Thymus (tissue), 11 donors: ENCODE measurements around the gene PCDH12. TPM values are rescaled to one million over a fixed set of nuclear protein-coding genes. Genes with fewer than 3 reads are reported as not detected.

Experiments used
- DNase-seq, 9 donors: peaks; one replicate each; pipeline ENCODE4 v3.0.0-alpha.2; 2013; ENCODE audit warnings: low spot score in 9 of 9, low read depth in 6 of 9, missing footprints in 1 of 9
- H3K27ac ChIP-seq, 2 donors: one replicate each; pipeline ENCODE4 v1.5.1; 2013; ENCODE audit warnings: control low read depth in 1 of 2, low read depth in 1 of 2, low read length in 1 of 2, mild to moderate bottlenecking in 1 of 2, moderate library complexity in 1 of 2
- H3K27me3 ChIP-seq, 2 donors: one replicate each; pipeline ENCODE4 v1.5.1; 2013; ENCODE audit warnings: low read length in 1 of 2; ENCODE audit not compliant: control insufficient read depth in 2 of 2, insufficient read depth in 1 of 2
- H3K36me3 ChIP-seq, 2 donors: one replicate each; pipeline ENCODE4 v1.5.1; 2013; ENCODE audit warnings: low read length in 1 of 2, mild to moderate bottlenecking in 1 of 2, moderate library complexity in 1 of 2; ENCODE audit not compliant: control insufficient read depth in 2 of 2, insufficient read depth in 2 of 2
- H3K4me1 ChIP-seq, 2 donors: one replicate each; pipeline ENCODE4 v1.5.1; 2013; ENCODE audit warnings: low read length in 2 of 2; ENCODE audit not compliant: control insufficient read depth in 2 of 2, insufficient read depth in 2 of 2
- H3K4me3 ChIP-seq, 2 donors: one replicate each; pipeline ENCODE4 v1.5.1; 2013; ENCODE audit warnings: low read length in 2 of 2, control low read depth in 1 of 2, mild to moderate bottlenecking in 1 of 2
- H3K9me3 ChIP-seq, 2 donors: one replicate each; pipeline ENCODE4 v1.5.1; 2013; ENCODE audit warnings: low read length in 1 of 2, mild to moderate bottlenecking in 1 of 2; ENCODE audit not compliant: control insufficient read depth in 2 of 2, insufficient read depth in 1 of 2
- WGBS: extraction: QIAGEN DNeasy Blood & Tissue Kit; methylation state at CpG from one replicate; pipeline ENCODE4 v1.1.7; 2013; 5-methylcytosine and 5-hydroxymethylcytosine counted together
- polyA plus RNA-seq: library from polyadenylated mRNA; stranded (reverse); fragments of 200-250 nt; gene quantifications from one replicate; pipeline ENCODE4 v1.2.3, GENCODE V29; 2013
- total RNA-seq: library from RNA; stranded (reverse); fragments of 120-200 nt; gene quantifications from one replicate; pipeline ENCODE4 v1.2.4, GENCODE V29; 2013
- donor health status: healthy.

PCDH12 gene
- total and polyA plus RNA-seq, 2 donors: 0.52 to 3.4 TPM

DNA sequence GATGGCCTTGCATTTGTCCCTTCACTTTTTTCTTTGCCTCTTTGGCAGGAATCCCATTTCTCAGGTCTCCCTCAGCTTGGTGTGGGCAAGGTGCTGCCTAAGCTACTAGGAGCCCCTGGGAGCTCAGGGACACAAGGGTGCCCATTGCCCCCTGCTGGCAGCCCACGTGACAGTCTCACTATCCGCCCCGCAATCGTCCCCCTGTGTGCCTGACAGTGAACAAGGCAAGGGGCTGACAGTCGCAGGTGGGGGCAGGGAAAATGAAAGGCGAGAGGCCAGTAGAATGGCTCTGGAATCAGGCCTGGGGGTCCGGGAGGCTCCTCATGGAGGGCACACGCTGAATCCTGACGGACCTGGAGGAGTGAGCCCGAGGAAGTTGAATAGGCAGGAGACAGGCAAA lies 2.0 kb upstream of the PCDH12 start:
- Histone ChIP-seq H3K4me1 (peaks cover 13 to 38% of the 10 kb centered on the region in 2 donors), H3K27ac (no peak overlapping the region)

DNA sequence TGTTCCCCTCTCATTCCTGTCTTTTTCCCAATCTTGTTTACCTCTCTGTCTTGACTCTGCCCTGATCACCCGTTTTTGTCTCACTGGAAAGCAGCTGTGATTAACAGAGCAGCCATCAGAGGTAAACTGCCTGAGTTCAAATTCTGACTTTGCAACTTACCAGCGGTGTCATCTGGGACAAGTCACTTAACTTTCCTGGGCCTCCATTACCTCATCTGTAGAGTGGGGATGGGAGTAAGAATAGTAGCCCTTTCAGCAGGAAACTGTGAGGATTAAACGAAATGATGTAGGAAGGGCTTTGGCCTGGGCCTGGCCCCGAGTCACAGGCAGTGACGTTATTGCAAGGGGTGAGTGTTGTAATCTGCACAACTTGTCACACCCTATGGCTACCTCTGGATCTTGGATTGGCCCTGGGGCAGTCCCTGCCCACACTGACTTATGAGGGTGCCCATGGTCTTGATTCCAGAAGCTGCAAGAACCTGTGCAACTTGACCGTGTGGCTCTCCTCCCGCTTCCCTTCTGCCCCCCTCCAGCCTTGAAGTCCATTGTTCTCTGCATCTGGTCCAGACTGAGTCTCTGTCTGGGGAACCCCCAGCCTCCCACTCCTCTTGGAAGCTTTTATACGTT lies 657 bp upstream of the PCDH12 start:
- no peak for DNase-seq
- peaks cover 0 to 2% of the 10 kb centered on the region in 2 donors for H3K9me3 ChIP-seq
- no peak overlapping the region for H3K4me3 ChIP-seq

More for the DNA sequence above, 2.0 kb upstream of the PCDH12 start:
- DNase-seq: peak in 3 of 9 donors; percentile 33 to 56 (median 44)
- peaks cover 0 to 2% of the 10 kb centered on the region in 2 donors for H3K9me3 ChIP-seq
- H3K27me3 ChIP-seq: no peaks in the 10 kb centered on the region
- H3K36me3 ChIP-seq: no peaks in the 10 kb centered on the region
- no peak overlapping the region for H3K4me3 ChIP-seq
- WGBS: 82% methylated on average over 10 of the region's 10 CpGs

GRCh38 chr5:141957367-141957996 lies 520 bp downstream of the PCDH12 start:
- H3K4me1 ChIP-seq: peaks cover 13 to 38% of the 10 kb centered on the region in 2 donors
- H3K36me3 ChIP-seq: no peaks in the 10 kb centered on the region
- H3K9me3 ChIP-seq: peaks cover 0 to 2% of the 10 kb centered on the region in 2 donors
- 72% methylated on average over 16 of the region's 16 CpGs for WGBS
- H3K27ac ChIP-seq: peak overlapping the region in 1 of 2 donors; percentile 7
- no peak overlapping the region for H3K4me3 ChIP-seq
- H3K27me3 ChIP-seq: no peaks in the 10 kb centered on the region
- no peak for DNase-seq

More for the DNA sequence above, 657 bp upstream of the PCDH12 start:
- Histone ChIP-seq H3K36me3 (no peaks in the 10 kb centered on the region), H3K27ac (peak overlapping the region in 1 of 2 donors; percentile 13), H3K4me1 (peaks cover 13 to 38% of the 10 kb centered on the region in 2 donors), H3K27me3 (no peaks in the 10 kb centered on the region)
- WGBS: 90% methylated on average over 8 of the region's 8 CpGs

DNA sequence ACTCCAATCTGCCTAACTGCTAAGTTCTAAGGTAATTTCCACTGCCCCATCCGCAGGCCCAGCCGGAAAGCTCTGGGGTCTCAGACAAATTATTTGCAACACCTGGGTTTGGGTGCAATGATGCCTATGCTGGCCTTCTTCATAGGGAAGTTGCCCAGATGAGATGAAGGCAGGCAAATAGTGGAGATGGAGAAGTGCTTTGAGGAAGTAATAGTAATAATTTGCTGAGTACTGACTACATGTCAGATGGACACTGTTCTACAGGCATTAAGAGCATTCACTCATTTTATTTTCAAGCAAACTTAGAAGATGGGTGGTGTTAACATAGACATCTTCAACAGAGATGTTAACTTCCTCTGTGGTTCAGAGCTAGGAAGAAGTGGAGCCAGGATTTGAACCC lies 3.8 kb downstream of the PCDH12 start:
- no peak overlapping the region for H3K4me3 ChIP-seq
- H3K4me1 ChIP-seq: peaks cover 4 to 22% of the 10 kb centered on the region in 2 donors
- H3K27me3 ChIP-seq: no peaks in the 10 kb centered on the region

DNA sequence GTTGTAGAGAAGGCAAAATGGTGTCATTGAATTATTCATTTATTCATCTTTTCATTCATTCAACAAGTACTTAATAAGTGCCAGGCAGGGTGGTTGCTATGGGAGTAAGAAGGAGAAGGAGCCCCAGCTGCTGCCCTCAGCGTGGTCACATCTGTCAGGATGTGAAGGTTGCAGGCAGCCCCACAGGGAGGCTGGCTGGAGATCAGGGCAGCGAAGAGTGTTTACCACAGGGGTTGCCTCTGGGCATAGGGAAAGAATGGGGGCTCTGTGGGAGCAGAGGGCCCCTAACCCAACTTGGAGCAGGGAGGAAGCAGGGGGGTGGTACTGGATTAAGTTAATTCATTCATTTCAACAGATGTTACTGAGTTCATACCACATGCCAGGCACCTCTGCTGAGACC lies 6.0 kb downstream of the PCDH12 start:
- peaks cover 0 to 7% of the 10 kb centered on the region in 2 donors for H3K4me1 ChIP-seq
- DNase-seq: no peak
- no peaks in the 10 kb centered on the region for H3K36me3 ChIP-seq
- no peak overlapping the region for H3K4me3 ChIP-seq
- WGBS: 44% methylated on average over 2 of the region's 2 CpGs
- no peak overlapping the region for H3K27ac ChIP-seq
- no peaks in the 10 kb centered on the region for H3K9me3 ChIP-seq
- H3K27me3 ChIP-seq: no peaks in the 10 kb centered on the region

More for the DNA sequence above, 3.8 kb downstream of the PCDH12 start:
- 97% methylated on average over 2 of the region's 2 CpGs for WGBS
- Histone ChIP-seq H3K9me3 (peaks cover 0 to 2% of the 10 kb centered on the region in 2 donors), H3K27ac (no peak overlapping the region), H3K36me3 (no peaks in the 10 kb centered on the region)
- DNase-seq: no peak

- Histone ChIP-seq H3K27ac (no peak overlapping the region), H3K27me3 (no peaks in the 10 kb centered on the region), H3K9me3 (no peaks in the 10 kb centered on the region), H3K36me3 (no peaks in the 10 kb centered on the region), H3K4me1 (peaks cover 0 to 7% of the 10 kb centered on the region in 2 donors), H3K4me3 (no peak overlapping the region)
- peak in 3 of 9 donors; percentile 36 to 68 (median 57) for DNase-seq
- 48% methylated on average over 9 of the region's 9 CpGs for WGBS
Measured at GRCh38 chr5:141951332-141951781, 6.6 kb downstream of the PCDH12 start.

- Histone ChIP-seq H3K27ac (no peak overlapping the region), H3K36me3 (no peaks in the 10 kb centered on the region), H3K9me3 (no peaks in the 10 kb centered on the region), H3K27me3 (no peaks in the 10 kb centered on the region), H3K4me3 (no peak overlapping the region), H3K4me1 (peaks cover 0 to 9% of the 10 kb centered on the region in 2 donors)
- DNase-seq: no peak
- 97% methylated on average over 3 of the region's 3 CpGs for WGBS
Measured at GRCh38 chr5:141950207-141951005, 7.6 kb downstream of the PCDH12 start.

GRCh38 chr5:141949511-141949910 lies 8.5 kb downstream of the PCDH12 start:
- Histone ChIP-seq H3K4me3 (no peak overlapping the region), H3K27me3 (no peaks in the 10 kb centered on the region), H3K27ac (no peak overlapping the region), H3K9me3 (no peaks in the 10 kb centered on the region), H3K4me1 (peaks cover 0 to 9% of the 10 kb centered on the region in 2 donors), H3K36me3 (no peaks in the 10 kb centered on the region)
- DNase-seq: no peak
- WGBS: 82% methylated on average over 2 of the region's 2 CpGs

GRCh38 chr5:141948812-141949211 lies 9.2 kb downstream of the PCDH12 start:
- H3K27me3 ChIP-seq: no peaks in the 10 kb centered on the region
- no peaks in the 10 kb centered on the region for H3K9me3 ChIP-seq
- no peak overlapping the region for H3K4me3 ChIP-seq
- H3K36me3 ChIP-seq: no peaks in the 10 kb centered on the region
- H3K27ac ChIP-seq: no peak overlapping the region
- peaks cover 0 to 9% of the 10 kb centered on the region in 2 donors for H3K4me1 ChIP-seq
- 95% methylated on average over 2 of the region's 2 CpGs for WGBS
- DNase-seq: no peak
